ENCODE results near the gene ATP8B1.

- no peak for TF ChIP-seq CTCF (conservative IDR thresholded peaks at IDR 0.05 in 1 of 2, IDR thresholded peaks at IDR 0.05 in 1 of 2; ENCODE audit: extremely low read depth in 1 of 2, insufficient read depth in 1 of 2, low read depth in 1 of 2, low read length in 2 of 2)
- TF ChIP-seq EZH2 (IDR thresholded peaks at IDR 0.05; ENCODE audit: borderline replicate concordance, low read length), result no peak
These were observed 33.4 kb upstream of the ATP8B1 start for GRCh38 chr18:57836557-57836956.
